ENCODE results near the gene XRN2. TPM values are rescaled to one million over a fixed set of nuclear protein-coding genes. Genes with fewer than 3 reads are reported as not detected.
A peak's percentile ranks its signal among the peaks of the same experiment; 100 is the strongest.
"Not testable (repeated sequence)": the region's sequence is repeated elsewhere in the genome, so short reads cannot be mapped to it uniquely, and the experiment has no call there.

The XRN2 gene
- total RNA-seq, 2 experiments from 2014 or later, result 64.1 to 66.4 TPM

DNA sequence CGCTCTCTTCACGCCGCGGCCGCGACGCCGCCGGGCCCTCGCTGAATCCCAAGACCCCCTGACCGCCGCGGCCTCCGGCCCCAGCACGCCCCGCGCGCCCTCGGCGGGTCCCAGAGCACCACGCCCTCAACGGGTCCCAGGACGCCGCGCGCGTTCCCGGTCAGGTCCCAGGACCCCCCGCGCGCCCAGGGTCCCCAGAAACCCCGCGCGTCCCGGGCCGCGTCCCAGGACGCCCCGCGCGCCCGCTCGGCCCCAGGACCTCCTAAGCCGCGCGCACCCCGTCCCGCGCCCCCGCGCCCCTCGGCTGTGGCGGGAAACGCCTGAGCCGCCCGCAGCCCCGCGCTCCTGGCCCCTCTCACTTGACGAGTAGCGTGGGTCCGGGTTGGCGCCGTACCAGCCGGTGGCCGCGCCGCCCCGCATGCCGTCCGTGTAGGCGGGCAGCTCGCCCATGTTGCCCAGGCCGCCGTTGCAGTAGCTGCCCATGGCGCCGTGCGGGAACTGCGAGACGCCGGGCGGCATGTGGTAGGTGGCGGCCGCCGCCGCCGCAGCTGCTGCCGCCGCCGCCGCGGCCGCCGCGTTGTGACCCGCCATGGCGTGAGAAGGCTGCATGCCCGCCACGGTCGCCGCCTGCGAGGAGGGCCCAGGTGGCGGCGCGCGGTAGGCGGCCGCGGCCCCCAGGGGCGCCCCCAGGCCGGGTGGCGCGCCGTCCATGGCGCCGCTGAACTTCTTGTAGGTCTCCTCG, 93.6 kb downstream of the XRN2 start:
- H3K9me3 Mint-ChIP-seq, result no peaks in the 10 kb centered on the region
- no peak for DNase-seq
- peaks cover 9% of the 10 kb centered on the region for H3K36me3 Mint-ChIP-seq (ENCODE audit: low read depth)
- no peak overlapping the region for H3K27ac Mint-ChIP-seq
- H3K4me3 Mint-ChIP-seq, result no peak overlapping the region
- ChIA-PET POLR2A (no interaction called here), CTCF (interaction anchor here (1.5 kb wide), 1 partner anchor 176 kb away, joined by 3 read pairs; no protein-coding TSS in a partner anchor)
- peaks cover 31% of the 10 kb centered on the region for H3K4me1 Mint-ChIP-seq
- H3K27me3 Mint-ChIP-seq, result peaks cover 78% of the 10 kb centered on the region

DNA sequence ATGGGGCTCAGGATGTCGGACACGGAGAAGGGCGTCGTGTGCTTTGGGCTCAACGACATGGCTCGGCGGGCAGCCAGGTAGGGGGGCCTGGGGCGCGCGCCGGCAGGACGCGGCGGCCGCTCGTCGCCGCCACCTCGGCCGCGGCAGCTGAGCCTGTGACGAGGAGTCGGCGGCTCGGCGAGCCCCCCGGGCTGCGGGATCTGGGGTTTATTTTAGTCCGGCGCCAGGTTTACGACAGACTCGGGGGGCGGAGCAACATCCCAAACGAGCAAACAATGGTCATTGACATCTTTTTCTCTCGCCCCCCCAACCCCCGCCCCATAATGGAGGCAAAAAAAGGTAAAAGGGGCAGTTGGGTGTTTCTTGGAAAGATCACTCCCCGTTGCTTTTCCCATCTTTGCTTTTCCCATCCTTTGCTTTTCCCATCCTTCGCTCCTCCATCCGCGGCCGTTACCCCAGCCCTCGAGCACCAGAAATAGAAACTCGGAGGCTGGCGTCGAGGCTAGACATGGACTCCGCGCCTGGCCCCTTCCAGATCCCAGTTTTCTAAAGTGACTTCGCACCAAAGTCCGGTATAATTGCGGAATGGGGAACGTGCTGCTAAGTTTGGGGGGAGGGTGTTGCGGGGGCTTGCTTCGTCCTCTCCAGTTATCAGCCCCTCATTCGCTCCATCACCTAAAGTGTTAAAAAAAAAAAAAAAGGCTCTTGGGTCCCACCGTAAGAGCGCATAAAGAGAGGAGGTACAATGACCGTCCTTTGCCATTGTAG, 94.4 kb downstream of the XRN2 start, which contains the start of gene NKX2-4:
NKX2-4 (minus strand) TSS at position 186 of the 768 bp plus-strand sequence; CDS start at position 59, 127 bp downstream.
- Mint-ChIP-seq H3K27me3 (peaks cover 77% of the 10 kb centered on the region), H3K4me3 (peak within 1 kb of the TSS; percentile 48), H3K27ac (no peak within 1 kb of the TSS), H3K4me1 (peaks cover 24% of the 10 kb centered on the region), H3K9me3 (no peaks in the 10 kb centered on the region), H3K36me3 (ENCODE audit: low read depth) (peaks cover 6% of the 10 kb centered on the region)
- no peak for DNase-seq
- CTCF ChIA-PET, result interaction anchor here (1.5 kb wide), 1 partner anchor 177 kb away, joined by 3 read pairs; no protein-coding TSS in a partner anchor
- POLR2A ChIA-PET, result no interaction called here

DNA sequence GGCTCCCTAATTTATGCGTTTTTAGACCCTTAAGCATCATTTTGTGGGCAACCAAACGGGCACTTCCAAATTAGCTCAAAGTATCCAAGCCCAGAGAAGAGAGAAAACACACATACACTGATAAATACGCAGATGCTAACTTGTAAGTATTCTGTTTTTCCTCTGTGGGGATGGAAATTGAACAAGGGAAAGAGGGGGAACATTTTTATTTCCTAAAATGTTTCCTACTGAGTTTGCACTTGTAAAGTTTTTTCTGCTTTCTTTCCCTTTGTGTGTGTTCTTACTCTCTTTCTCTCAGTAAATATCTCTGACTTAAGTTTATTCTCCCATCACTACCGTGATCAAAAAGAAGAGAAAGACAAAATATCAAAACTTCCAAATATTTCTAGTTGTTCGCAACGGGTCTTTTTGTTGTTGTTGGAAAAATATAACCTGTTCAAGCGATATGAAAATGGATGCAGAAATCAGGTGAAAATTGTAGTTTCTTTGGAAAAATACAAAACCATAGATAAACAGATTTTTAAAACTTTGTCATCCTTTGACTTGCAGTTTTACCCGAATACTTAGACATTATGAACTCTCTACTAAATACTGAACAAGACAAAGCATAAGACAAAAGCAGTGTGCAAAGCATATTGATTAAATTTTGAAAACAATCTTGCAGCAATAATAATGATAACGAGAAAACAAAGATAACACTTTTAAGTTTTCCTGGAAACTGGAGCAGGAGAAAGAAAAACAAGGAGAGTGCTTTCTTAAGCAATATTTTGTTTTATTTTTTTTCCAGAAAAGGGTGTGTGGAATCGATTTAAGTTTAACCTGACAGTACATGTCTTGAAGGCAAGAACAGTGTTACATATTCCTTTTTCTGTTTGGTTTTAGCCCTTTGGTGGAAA, 95.2 kb downstream of the XRN2 start:
- H3K9me3 Mint-ChIP-seq, result no peaks in the 10 kb centered on the region
- ChIA-PET CTCF (no interaction called here), POLR2A (no interaction called here)
- no peak for DNase-seq
- H3K4me1 Mint-ChIP-seq, result peaks cover 15% of the 10 kb centered on the region
- no peak overlapping the region for H3K27ac Mint-ChIP-seq
- H3K36me3 Mint-ChIP-seq (ENCODE audit: low read depth), result peaks cover 6% of the 10 kb centered on the region
- H3K4me3 Mint-ChIP-seq, result peak overlapping the region; percentile 48
- H3K27me3 Mint-ChIP-seq, result peaks cover 73% of the 10 kb centered on the region

DNA sequence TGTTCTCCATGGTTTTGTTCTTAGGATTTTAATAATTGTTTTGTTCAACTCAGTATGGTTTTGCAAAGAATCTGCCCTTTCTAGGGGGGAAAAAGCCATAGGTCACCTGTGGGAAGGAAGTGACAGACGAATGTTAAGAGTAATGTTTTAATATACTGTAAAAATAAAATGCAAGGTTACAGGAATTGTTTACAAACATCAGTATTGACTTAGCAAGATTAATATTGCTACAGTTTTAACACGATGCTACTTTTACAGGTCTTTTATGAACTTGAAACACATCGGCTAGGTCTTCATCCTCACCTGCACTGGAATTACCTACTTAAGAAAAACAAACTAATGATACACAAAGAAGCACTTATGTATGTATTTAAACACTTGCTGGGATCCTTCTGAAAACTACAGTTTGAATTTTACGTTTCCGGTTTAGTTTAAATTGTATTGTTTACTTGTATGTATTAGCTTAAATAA, 95.9 kb downstream of the XRN2 start:
- POLR2A ChIA-PET, result no interaction called here
- Mint-ChIP-seq H3K9me3 (no peaks in the 10 kb centered on the region), H3K27ac (no peak overlapping the region), H3K4me3 (no peak overlapping the region), H3K36me3 (ENCODE audit: low read depth) (peaks cover 6% of the 10 kb centered on the region), H3K27me3 (peaks cover 72% of the 10 kb centered on the region), H3K4me1 (peaks cover 14% of the 10 kb centered on the region)
- DNase-seq, result no peak
- CTCF ChIA-PET, result no interaction called here

DNA sequence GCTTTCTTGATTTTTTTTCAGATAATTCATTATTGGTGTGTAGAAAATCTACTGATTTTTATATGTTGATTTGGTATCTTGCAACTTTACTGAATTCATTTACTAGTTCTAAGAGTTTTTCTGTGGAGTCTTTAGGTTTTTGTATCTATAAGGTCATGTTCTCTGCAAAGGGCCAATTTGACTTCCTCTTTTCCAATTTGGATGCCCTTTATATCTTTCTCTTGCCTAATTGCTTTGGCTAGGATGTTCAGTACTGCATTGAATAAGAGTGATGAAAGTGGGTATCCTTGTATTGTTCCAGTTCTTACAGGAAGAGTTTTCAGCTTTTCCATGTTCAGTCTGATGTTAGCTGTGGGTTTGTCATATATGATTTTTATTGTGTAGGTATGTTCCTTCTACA, 108.6 kb downstream of the XRN2 start:
- Mint-ChIP-seq H3K9me3 (peaks cover 17% of the 10 kb centered on the region), H3K36me3 (ENCODE audit: low read depth) (peaks cover 1% of the 10 kb centered on the region), H3K27me3 (peaks cover 67% of the 10 kb centered on the region), H3K4me3 (no peak overlapping the region), H3K4me1 (peaks cover 13% of the 10 kb centered on the region), H3K27ac (no peak overlapping the region)
- ChIA-PET POLR2A (no interaction called here), CTCF (no interaction called here)
- no peak for DNase-seq

DNA sequence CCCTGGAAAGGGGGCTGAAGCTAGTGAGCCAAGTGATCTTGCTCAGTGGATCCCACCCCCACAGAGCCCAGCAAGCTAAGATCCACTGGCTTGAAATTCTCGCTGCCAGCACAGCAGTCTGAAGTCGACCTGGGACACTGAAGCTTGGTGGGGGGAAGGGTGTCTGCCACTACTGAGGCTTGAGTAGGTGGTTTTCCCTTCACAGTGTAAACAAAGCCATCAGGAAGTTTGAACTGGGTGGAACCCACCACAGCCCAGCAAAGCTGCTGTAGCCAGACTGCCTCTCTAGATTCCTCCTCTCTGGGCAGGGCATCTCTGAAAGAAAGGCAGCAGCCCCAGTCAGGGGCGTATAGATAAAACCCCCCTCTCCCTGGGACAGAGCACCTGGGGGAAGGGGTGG, 110.9 kb downstream of the XRN2 start:
- H3K27me3 Mint-ChIP-seq, result peaks cover 68% of the 10 kb centered on the region
- H3K4me1 Mint-ChIP-seq, result peaks cover 13% of the 10 kb centered on the region
- H3K36me3 Mint-ChIP-seq (ENCODE audit: low read depth); POLR2A ChIA-PET; H3K27ac Mint-ChIP-seq; H3K4me3 Mint-ChIP-seq: not testable (repeated sequence)
- peak; percentile 24 for DNase-seq
- peaks cover 17% of the 10 kb centered on the region for H3K9me3 Mint-ChIP-seq
- CTCF ChIA-PET, result interaction anchor here (0.6 kb wide), 1 partner anchor 91 kb away, joined by 3 read pairs; no protein-coding TSS in a partner anchor

DNA sequence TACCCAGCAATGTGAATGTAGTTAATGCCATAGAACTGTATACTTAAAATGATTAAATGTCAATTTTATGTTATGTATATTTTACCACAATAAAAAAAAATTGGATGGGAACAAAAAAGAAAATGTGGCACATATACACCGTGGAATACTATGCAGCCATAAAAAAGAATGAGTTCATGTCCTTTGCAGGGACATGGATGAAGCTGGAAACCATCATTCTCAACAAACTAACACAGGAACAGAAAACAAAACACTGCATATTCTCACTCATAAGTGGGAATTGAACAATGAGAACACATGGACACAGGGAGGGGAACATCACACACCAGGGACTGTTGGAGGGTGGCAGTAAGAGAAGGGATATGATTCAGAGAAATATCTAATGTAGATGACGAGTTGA, 116.0 kb downstream of the XRN2 start:
- H3K27ac Mint-ChIP-seq; POLR2A ChIA-PET; DNase-seq; H3K36me3 Mint-ChIP-seq (ENCODE audit: low read depth); H3K4me1 Mint-ChIP-seq; CTCF ChIA-PET; H3K4me3 Mint-ChIP-seq: not testable (repeated sequence)
- Mint-ChIP-seq H3K27me3 (peaks cover 36% of the 10 kb centered on the region), H3K9me3 (peaks cover 14% of the 10 kb centered on the region)

DNA sequence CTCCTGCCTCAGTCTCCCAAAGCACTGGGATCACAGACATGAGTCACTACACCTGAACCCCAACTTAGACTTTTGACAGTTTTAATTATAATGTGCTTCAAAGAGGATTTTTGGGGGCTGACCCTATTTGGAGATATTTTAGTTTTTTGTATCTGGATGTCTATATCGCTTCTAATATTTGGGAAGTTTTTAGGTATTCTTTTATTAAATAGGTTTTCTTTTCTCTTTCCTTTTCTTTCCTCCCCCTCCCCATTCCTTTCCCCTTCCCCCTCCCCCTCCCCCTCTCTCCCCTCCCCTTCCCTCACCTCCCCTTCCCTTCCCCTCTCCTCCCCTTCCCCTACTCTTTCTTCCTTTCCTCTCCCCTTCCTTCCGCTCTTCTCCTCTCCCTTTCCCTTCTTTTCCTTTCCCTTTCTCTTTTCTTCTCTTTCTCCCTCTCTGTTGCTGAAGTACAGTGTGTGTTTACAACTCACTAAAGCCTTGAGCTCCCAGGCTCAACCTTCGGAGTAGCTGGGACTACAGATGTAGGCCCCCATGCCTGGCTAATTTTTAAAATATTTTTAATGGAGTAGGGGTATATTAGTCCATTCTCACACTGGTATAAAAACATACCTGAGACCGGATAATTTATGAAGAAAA, 118.6 kb downstream of the XRN2 start:
- ChIA-PET CTCF (no interaction called here), POLR2A (no interaction called here)
- Mint-ChIP-seq H3K9me3 (peaks cover 13% of the 10 kb centered on the region), H3K27me3 (peaks cover 20% of the 10 kb centered on the region), H3K27ac (no peak overlapping the region), H3K4me3 (no peak overlapping the region), H3K36me3 (ENCODE audit: low read depth) (peaks cover 3% of the 10 kb centered on the region), H3K4me1 (no peaks in the 10 kb centered on the region)
- DNase-seq, result no peak

DNA sequence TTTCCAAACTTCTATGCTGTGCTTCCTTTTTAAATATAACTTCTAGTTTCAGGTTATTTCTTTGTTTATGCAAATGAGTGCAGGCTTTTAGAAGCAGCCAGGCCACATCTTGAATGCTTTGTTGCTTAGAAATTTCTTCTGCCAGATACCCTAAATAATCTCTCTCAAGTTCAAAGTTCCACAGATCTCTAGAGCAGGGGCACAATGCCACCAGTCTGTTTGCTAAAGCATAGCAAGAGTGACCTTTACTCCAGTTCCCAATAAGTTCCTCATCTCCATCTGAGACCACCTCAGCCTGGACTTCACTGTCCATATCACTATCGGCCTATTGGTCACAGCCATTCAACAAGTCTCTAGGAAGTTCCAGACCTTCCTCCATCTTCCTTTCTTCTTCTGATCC, 120.6 kb downstream of the XRN2 start:
- DNase-seq; H3K4me1 Mint-ChIP-seq; H3K4me3 Mint-ChIP-seq; H3K27ac Mint-ChIP-seq; CTCF ChIA-PET; POLR2A ChIA-PET; H3K36me3 Mint-ChIP-seq (ENCODE audit: low read depth): not testable (repeated sequence)
- peaks cover 13% of the 10 kb centered on the region for H3K9me3 Mint-ChIP-seq
- peaks cover 11% of the 10 kb centered on the region for H3K27me3 Mint-ChIP-seq

DNA sequence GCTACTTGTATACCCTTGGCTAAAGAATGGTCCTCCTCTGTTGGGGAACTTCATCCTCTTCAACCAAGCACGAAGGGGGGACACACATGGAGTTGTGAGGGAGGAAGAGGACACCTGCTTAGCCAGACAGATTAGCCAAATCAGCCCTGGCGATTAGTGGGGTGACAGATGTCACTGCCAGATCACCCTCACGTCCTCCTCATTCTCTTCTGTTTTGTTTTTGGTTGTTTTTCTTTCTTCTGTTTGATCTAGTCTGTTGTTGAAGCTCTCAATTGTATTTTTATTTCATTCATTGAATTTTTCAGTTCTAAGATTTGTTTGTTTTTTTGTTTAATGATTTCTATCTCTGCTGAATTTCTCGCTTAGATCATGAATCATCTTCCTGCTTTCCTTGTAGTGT, 121.7 kb downstream of the XRN2 start:
- CTCF ChIA-PET, result no interaction called here
- H3K27me3 Mint-ChIP-seq, result peaks cover 13% of the 10 kb centered on the region
- DNase-seq, result no peak
- H3K4me1 Mint-ChIP-seq, result no peaks in the 10 kb centered on the region
- H3K9me3 Mint-ChIP-seq, result peaks cover 12% of the 10 kb centered on the region
- no peak overlapping the region for H3K27ac Mint-ChIP-seq
- H3K36me3 Mint-ChIP-seq (ENCODE audit: low read depth), result peaks cover 3% of the 10 kb centered on the region
- H3K4me3 Mint-ChIP-seq, result no peak overlapping the region
- POLR2A ChIA-PET, result no interaction called here

DNA sequence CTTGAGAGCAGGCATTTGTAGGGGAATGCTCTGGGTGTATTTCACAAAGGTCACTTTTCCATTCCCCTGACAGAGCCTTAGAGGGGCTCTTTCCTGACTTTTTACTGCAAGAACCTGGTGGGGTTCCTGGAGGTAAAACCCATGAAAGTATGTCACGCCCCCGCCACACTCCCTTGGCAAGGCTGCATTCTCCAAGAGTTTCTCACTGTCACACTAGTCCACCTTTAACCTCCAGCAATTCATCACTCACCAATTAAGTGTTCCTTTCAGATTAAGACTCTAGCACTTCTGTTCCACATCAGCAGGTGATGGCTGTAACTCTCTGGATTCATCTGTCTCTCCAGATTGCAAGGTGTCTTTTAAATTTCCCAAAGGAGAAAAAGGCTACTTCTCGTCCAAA, 126.9 kb downstream of the XRN2 start:
- CTCF ChIA-PET, result no interaction called here
- Mint-ChIP-seq H3K36me3 (ENCODE audit: low read depth) (peaks cover 3% of the 10 kb centered on the region), H3K4me1 (no peaks in the 10 kb centered on the region), H3K9me3 (peaks cover 3% of the 10 kb centered on the region), H3K27me3 (peaks cover 21% of the 10 kb centered on the region), H3K4me3 (no peak overlapping the region), H3K27ac (no peak overlapping the region)
- POLR2A ChIA-PET, result no interaction called here
- DNase-seq, result no peak

DNA sequence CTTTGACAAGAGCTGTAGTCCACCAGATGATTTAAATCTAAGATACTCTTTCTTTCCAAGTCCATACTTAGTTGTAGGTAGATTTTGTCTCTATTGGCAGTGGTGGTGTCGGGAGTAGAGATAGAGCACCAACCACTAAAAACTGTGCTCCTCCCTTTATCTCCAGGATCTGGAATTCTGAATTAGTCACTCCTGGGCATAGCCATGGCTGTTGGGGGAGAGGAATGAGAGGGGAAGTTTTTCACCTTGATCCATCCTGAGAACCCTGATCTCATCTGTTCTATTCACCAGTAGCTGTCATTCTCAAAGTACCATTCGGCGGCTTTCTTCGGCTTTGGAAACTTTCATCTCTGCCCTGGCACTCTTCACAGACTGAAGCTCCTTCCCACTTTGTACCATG, 129.8 kb downstream of the XRN2 start:
- no peak for DNase-seq
- Mint-ChIP-seq H3K9me3 (no peaks in the 10 kb centered on the region), H3K27me3 (peaks cover 34% of the 10 kb centered on the region), H3K4me3 (no peak overlapping the region), H3K4me1 (no peaks in the 10 kb centered on the region), H3K36me3 (ENCODE audit: low read depth) (no peaks in the 10 kb centered on the region), H3K27ac (no peak overlapping the region)
- CTCF ChIA-PET, result no interaction called here
- POLR2A ChIA-PET, result no interaction called here

Data from activated CD4-positive, alpha-beta T cell treated with anti-CD3 and anti-CD28 coated beads, Interleukin-2, amount 10 ng/mL, durations not matched to agents 7 days and 5 days (primary cell).